ENCODE measurements around the gene KRCC1.

- TF ChIP-seq, protein P1, sequence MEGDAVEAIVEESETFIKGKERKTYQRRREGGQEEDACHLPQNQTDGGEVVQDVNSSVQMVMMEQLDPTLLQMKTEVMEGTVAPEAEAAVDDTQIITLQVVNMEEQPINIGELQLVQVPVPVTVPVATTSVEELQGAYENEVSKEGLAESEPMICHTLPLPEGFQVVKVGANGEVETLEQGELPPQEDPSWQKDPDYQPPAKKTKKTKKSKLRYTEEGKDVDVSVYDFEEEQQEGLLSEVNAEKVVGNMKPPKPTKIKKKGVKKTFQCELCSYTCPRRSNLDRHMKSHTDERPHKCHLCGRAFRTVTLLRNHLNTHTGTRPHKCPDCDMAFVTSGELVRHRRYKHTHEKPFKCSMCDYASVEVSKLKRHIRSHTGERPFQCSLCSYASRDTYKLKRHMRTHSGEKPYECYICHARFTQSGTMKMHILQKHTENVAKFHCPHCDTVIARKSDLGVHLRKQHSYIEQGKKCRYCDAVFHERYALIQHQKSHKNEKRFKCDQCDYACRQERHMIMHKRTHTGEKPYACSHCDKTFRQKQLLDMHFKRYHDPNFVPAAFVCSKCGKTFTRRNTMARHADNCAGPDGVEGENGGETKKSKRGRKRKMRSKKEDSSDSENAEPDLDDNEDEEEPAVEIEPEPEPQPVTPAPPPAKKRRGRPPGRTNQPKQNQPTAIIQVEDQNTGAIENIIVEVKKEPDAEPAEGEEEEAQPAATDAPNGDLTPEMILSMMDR (IDR thresholded peaks at IDR 0.05; ENCODE audit: low read depth, low read length, poor library complexity, severe bottlenecking): no peak
- TF ChIP-seq EZH2phosphoT487 (IDR thresholded peaks at IDR 0.05; ENCODE audit: borderline replicate concordance, low read length): no peak
Measured at GRCh38 chr2:88036606-88037005, 19.0 kb downstream of the KRCC1 start.
